Measurements from ENCODE around the gene DDIAS. TPM values are rescaled to one million over a fixed set of nuclear protein-coding genes. Genes with fewer than 3 reads are reported as not detected.

Gene DDIAS, protein sequence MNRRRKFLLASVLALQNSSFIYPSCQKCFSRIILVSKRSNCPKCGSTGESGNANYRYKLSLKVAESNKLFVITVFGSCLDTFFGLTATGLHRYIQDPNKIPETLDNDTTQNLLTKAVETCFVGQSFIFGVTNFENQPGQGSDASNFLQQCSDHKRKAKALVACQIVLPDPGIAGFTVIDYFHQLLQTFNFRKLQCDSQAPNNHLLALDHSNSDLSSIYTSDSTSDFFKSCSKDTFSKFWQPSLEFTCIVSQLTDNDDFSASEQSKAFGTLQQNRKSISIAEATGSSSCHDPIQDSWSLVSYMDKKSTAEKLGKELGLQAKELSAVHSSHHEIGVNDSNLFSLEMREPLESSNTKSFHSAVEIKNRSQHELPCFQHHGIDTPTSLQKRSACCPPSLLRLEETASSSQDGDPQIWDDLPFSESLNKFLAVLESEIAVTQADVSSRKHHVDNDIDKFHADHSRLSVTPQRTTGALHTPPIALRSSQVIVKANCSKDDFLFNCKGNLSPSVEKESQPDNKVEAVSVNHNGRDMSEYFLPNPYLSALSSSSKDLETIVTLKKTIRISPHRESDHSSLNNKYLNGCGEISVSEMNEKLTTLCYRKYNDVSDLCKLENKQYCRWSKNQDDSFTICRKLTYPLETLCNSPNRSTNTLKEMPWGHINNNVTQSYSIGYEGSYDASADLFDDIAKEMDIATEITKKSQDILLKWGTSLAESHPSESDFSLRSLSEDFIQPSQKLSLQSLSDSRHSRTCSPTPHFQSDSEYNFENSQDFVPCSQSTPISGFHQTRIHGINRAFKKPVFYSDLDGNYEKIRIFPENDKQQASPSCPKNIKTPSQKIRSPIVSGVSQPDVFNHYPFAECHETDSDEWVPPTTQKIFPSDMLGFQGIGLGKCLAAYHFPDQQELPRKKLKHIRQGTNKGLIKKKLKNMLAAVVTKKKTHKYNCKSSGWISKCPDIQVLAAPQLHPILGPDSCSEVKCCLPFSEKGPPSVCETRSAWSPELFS
- 17.1 TPM for total RNA-seq (2021; ENCODE audit: unreplicated experiment)
- 9.9 TPM in 2 replicates for polyA plus RNA-seq (2012)
- percentile 59 among the genes with signal in this experiment for Bru-seq, nascent RNA
- BruChase-seq, experiment 1, labeled RNA remaining after a 6-hour chase: percentile 47 among the genes with signal in this experiment
- percentile 61 among the genes with signal in this experiment for BruChase-seq, experiment 2, labeled RNA remaining after a 2-hour chase
- long read RNA-seq, transcript DDIAS-202 (5 exons, 607 nt): minor isoform, 16 of 62 reads
- long read RNA-seq, transcript DDIAS-211 (6 exons, 3,533 nt): major isoform, 29 of 62 reads
- long read RNA-seq, partial matches to known transcripts: 1 of 62 reads
- long read RNA-seq, other reads (novel, unspliced or antisense): 14 of 62 reads

DNA sequence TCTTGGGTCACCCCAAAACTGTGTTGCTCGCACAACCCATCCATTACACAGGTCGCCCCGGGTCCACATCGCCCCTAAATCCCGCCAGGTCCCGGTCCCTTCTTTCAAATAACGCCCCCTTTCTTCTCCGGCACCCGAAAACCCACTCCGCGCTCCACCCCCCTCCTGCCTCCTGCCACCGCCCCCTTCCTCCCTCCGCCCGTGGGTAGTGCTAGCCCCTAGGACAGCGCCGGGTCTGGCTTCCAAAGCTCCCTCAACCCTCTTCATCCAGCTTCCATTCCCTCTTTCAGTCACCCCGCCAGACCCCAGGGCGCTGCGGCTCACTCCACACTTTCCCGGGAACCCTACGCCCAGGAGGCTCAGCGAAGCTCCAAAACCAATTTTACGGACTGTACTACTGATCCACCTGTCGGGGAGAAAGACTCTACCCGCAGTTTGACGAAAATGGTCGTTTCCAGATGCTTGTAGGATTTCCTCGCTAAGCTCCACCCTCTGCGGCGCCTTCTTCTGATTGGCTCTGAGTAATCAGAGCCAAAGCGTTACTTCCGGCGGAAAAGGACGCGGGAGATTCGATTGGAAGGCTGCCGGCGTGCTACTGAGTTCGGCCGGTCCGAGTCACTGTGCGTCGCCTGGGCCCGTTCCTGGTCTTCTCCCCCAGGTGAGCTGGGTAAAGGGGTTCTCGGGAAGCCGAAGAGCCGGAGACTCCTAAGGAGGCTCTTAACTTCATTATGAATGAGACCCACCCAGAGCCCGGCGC lies at the start of gene DDIAS:
DDIAS (plus strand) TSS at position 572 of the 757 bp plus-strand sequence. CDS start 13,003 bp downstream, outside the sequence.
- Histone ChIP-seq H4K20me1 (ENCODE audit: insufficient read depth) (peaks cover 13% of the 10 kb centered on the region; the same call in 1 of the 2 replicates), H3K4me1 (ENCODE audit: control insufficient read depth in 1 of 2, insufficient read depth in 2 of 2, low read length in 2 of 2) (peaks cover 10 to 24% of the 10 kb centered on the region in 2 experiments; a peak in 3 of 4 replicates), H2AFZ (ENCODE audit: low read depth, low read length, poor library complexity, severe bottlenecking) (peak within 1 kb of the TSS; percentile 65), H3K4me2 (ENCODE audit: low read length) (peak within 1 kb of the TSS; percentile 96), H3K4me3 (replicated peaks in 1 of 2; ENCODE audit: low read depth in 1 of 2, low read length in 2 of 2) (peak within 1 kb of the TSS; percentile 55 to 96), H3K27me3 (ENCODE audit: insufficient read depth, low read length) (no peaks in the 10 kb centered on the region), H3K9ac (ENCODE audit: low read length) (peak within 1 kb of the TSS; percentile 84), H3K79me2 (ENCODE audit: insufficient read depth, low read length) (peaks cover 59% of the 10 kb centered on the region), H3K27ac (ENCODE audit: low read depth, low read length) (peak within 1 kb of the TSS; percentile 55), H3K9me3 (ENCODE audit: control insufficient read depth in 1 of 2, insufficient read depth in 1 of 2, low read depth in 1 of 2, low read length in 2 of 2) (no peaks in the 10 kb centered on the region), H3K36me3 (ENCODE audit: control insufficient read depth in 1 of 2, insufficient read depth in 2 of 2, low read length in 2 of 2) (no peaks in the 10 kb centered on the region), H3K9me2 (ENCODE audit: insufficient read depth) (no peaks in the 10 kb centered on the region)
- CTCF ChIA-PET: interaction anchor here (1.0 to 2.7 kb wide), 7 partner anchors 26 to 391 kb away, joined by 3 to 14 read pairs (median 4); partner anchors contain the start of gene CCDC90B
- DNase-seq (ENCODE audit: low read depth, low spot score) (peak; percentile 98), ATAC-seq (peak; percentile 70)
- TF ChIP-seq SIN3A (IDR thresholded peaks at IDR 0.05; ENCODE audit: low read depth): peak; percentile 100
- TF ChIP-seq YY1 (IDR thresholded peaks at IDR 0.05; ENCODE audit: extremely low read depth, insufficient replicate concordance, low read depth, low read length): peak; percentile 12
- peak; percentile 75 for TF ChIP-seq POLR2AphosphoS5 (IDR thresholded peaks at IDR 0.05; ENCODE audit: low read depth, low read length)
- peak; percentile 77 for TF ChIP-seq POLR2A (IDR thresholded peaks at IDR 0.05; ENCODE audit: borderline replicate concordance, extremely low read depth, insufficient read depth, insufficient read length)
- 0 out of 2 replicates have a peak, but pooled peaks have one; percentile 58 for TF ChIP-seq CBX3 (IDR thresholded peaks at IDR 0.05; ENCODE audit: low read depth)
- TF ChIP-seq FOSL1 (IDR thresholded peaks at IDR 0.05; ENCODE audit: low read depth): no peak
- TF ChIP-seq TCF7L2 (IDR thresholded peaks at IDR 0.05; ENCODE audit: borderline replicate concordance, extremely low read depth, insufficient read depth, insufficient read length): peak; percentile 48
- TF ChIP-seq CEBPB (IDR thresholded peaks at IDR 0.05; ENCODE audit: low read depth): no peak
- TF ChIP-seq, protein P1, sequence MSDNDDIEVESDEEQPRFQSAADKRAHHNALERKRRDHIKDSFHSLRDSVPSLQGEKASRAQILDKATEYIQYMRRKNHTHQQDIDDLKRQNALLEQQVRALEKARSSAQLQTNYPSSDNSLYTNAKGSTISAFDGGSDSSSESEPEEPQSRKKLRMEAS (IDR thresholded peaks at IDR 0.05): peak; percentile 97
- peak; percentile 82 for TF ChIP-seq SP1 (IDR thresholded peaks at IDR 0.05; ENCODE audit: low read depth)
- TF ChIP-seq, protein P2, sequence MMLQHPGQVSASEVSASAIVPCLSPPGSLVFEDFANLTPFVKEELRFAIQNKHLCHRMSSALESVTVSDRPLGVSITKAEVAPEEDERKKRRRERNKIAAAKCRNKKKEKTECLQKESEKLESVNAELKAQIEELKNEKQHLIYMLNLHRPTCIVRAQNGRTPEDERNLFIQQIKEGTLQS (IDR thresholded peaks at IDR 0.05): no peak
- TF ChIP-seq JUND (IDR thresholded peaks at IDR 0.05): peak; percentile 70
- TF ChIP-seq SRF (IDR thresholded peaks at IDR 0.05; ENCODE audit: low read depth): peak; percentile 58; the same call in 1 of the 2 replicates
- POLR2A ChIA-PET: interaction anchor here (0.8 to 2.1 kb wide), 7 partner anchors 9 to 803 kb away, joined by 3 to 15 read pairs (median 3); partner anchors contain the start of genes CCDC90B and PCF11
- intact Hi-C loops (cut with micrococcal nuclease): loop anchor here (1.0 to 2.0 kb wide), 3 partner anchors 35 to 255 kb away; partner anchors contain the start of gene RAB30
- BruUV-seq (replicated peaks): no TSS peak
- RAD21 ChIA-PET (ENCODE audit: low non-redundant PET in 1 of 2, low total read pairs in 2 of 2, uncharacterized antibody in 2 of 2, unreplicated experiment in 2 of 2): no interaction called here

Measured in HCT116 (cell line).